Osteoblast (primary cell): ENCODE results near the gene PTTG2. TPM values are rescaled to one million over a fixed set of nuclear protein-coding genes. Genes with fewer than 3 reads are reported as not detected.

ENCODE experiments used
- DNase-seq: peaks from one replicate; pipeline ENCODE4 v3.0.0; 2011; ENCODE audit warnings: low spot score, mixed read lengths; ENCODE audit not compliant: insufficient read length; ENCODE audit errors: missing footprints
- H2AFZ ChIP-seq: 2 replicates; pipeline ENCODE4 v1.6.0; 2011; ENCODE audit warnings: mild to moderate bottlenecking, low read length
- H3K27ac ChIP-seq: 2 replicates; pipeline ENCODE4 v1.5.1; 2011; ENCODE audit warnings: mild to moderate bottlenecking, low read depth, low read length, moderate library complexity
- H3K27me3 ChIP-seq: 2 replicates; pipeline ENCODE4 v1.6.0; 2012; ENCODE audit warnings: mild to moderate bottlenecking, control low read depth, inconsistent platforms, low read length, moderate library complexity; ENCODE audit not compliant: insufficient read depth
- H3K36me3 ChIP-seq: 2 replicates; pipeline ENCODE4 v1.5.1; 2011; ENCODE audit warnings: mild to moderate bottlenecking, low read length, control low read depth, moderate library complexity; ENCODE audit not compliant: insufficient read depth
- H3K4me1 ChIP-seq: 2 replicates; pipeline ENCODE4 v1.5.1; 2011; ENCODE audit warnings: mild to moderate bottlenecking, low read length, control low read depth, moderate library complexity; ENCODE audit not compliant: insufficient read depth
- H3K4me2 ChIP-seq: 2 replicates; pipeline ENCODE4 v1.6.0; 2011; ENCODE audit warnings: mild to moderate bottlenecking, low read length; ENCODE audit not compliant: insufficient read depth
- H3K4me3 ChIP-seq: fragments of 200-600 bp; sonication (generic); 3 replicates; pipeline ENCODE4 v1.5.1; 2012; ENCODE audit warnings: mild to moderate bottlenecking, low read length, inconsistent platforms; ENCODE audit not compliant: insufficient read depth
- H3K79me2 ChIP-seq: 2 replicates; pipeline ENCODE4 v1.6.0; 2012; ENCODE audit warnings: mild to moderate bottlenecking, low read length, control low read depth, inconsistent platforms; ENCODE audit not compliant: insufficient read depth
- H3K9me3 ChIP-seq: 2 replicates; pipeline ENCODE4 v1.5.1; 2011; ENCODE audit warnings: low read depth, low read length, control low read depth
- H4K20me1 ChIP-seq: 2 replicates; pipeline ENCODE4 v1.6.0; 2012; ENCODE audit warnings: mild to moderate bottlenecking, low read length, control low read depth; ENCODE audit not compliant: insufficient read depth
- total RNA-seq: library from RNA; depleted of rRNA; stranded (reverse); fragments of >200 nt; gene quantifications from 2 replicates; pipeline ENCODE4 v1.2.3, GENCODE V29; 2012
- TF ChIP-seq, protein P1 (sequence below): IDR thresholded peaks from 2 replicates; pipeline ENCODE4 v1.5.1; 2011; ENCODE audit warnings: mild to moderate bottlenecking, low read depth, low read length, moderate library complexity; ENCODE audit errors: extremely low read depth

The PTTG2 gene
- total RNA-seq, 1 donor, result not detected

GRCh38 chr4:38007645-38008044 lies 47.4 kb downstream of the PTTG2 start:
- Histone ChIP-seq H3K27ac (no peak overlapping the region), H3K9me3 (no peaks in the 10 kb centered on the region), H4K20me1 (peaks cover 26% of the 10 kb centered on the region), H3K4me1 (peaks cover 15% of the 10 kb centered on the region), H3K36me3 (no peaks in the 10 kb centered on the region), H3K4me2 (no peak overlapping the region), H3K27me3 (no peaks in the 10 kb centered on the region), H2AFZ (no peak overlapping the region), H3K79me2 (peaks cover 80% of the 10 kb centered on the region), H3K4me3 (no peak overlapping the region)
- TF ChIP-seq, protein P1, sequence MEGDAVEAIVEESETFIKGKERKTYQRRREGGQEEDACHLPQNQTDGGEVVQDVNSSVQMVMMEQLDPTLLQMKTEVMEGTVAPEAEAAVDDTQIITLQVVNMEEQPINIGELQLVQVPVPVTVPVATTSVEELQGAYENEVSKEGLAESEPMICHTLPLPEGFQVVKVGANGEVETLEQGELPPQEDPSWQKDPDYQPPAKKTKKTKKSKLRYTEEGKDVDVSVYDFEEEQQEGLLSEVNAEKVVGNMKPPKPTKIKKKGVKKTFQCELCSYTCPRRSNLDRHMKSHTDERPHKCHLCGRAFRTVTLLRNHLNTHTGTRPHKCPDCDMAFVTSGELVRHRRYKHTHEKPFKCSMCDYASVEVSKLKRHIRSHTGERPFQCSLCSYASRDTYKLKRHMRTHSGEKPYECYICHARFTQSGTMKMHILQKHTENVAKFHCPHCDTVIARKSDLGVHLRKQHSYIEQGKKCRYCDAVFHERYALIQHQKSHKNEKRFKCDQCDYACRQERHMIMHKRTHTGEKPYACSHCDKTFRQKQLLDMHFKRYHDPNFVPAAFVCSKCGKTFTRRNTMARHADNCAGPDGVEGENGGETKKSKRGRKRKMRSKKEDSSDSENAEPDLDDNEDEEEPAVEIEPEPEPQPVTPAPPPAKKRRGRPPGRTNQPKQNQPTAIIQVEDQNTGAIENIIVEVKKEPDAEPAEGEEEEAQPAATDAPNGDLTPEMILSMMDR, result no peak
- no peak for DNase-seq

GRCh38 chr4:38008571-38009021 lies 48.4 kb downstream of the PTTG2 start:
- peaks cover 30% of the 10 kb centered on the region for H4K20me1 ChIP-seq

DNA sequence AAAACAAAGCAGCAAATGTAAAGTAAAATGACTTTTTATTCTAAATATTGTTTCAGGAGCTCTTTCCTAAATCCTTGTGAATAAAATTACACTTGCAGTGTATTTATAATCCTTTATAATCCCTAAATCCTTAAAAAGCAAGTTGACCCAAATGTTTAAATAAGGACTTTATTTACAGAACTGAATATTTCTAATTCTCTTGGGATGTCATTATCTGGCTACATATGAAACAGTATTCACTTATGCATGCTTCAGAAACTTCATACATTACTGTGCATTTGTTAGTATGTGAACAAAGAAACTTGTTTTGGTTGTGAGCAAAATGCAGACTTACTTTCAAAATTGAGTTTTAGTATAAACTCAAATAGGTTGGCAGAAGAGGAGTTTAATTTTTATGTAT lies 49.2 kb downstream of the PTTG2 start:
- TF ChIP-seq, protein P1, result no peak
- Histone ChIP-seq H3K9me3 (no peaks in the 10 kb centered on the region), H3K4me2 (no peak overlapping the region), H3K4me1 (peaks cover 12% of the 10 kb centered on the region), H3K36me3 (no peaks in the 10 kb centered on the region), H3K27ac (no peak overlapping the region), H4K20me1 (peaks cover 32% of the 10 kb centered on the region), H3K27me3 (no peaks in the 10 kb centered on the region), H3K79me2 (peaks cover 68% of the 10 kb centered on the region), H2AFZ (no peak overlapping the region), H3K4me3 (no peak overlapping the region)
- DNase-seq, result no peak

More at GRCh38 chr4:38008571-38009021, 48.4 kb downstream of the PTTG2 start:
- Histone ChIP-seq H3K9me3 (no peaks in the 10 kb centered on the region), H3K79me2 (peaks cover 72% of the 10 kb centered on the region), H2AFZ (no peak overlapping the region), H3K36me3 (no peaks in the 10 kb centered on the region), H3K4me1 (peaks cover 19% of the 10 kb centered on the region), H3K4me2 (no peak overlapping the region), H3K27me3 (no peaks in the 10 kb centered on the region), H3K4me3 (no peak overlapping the region), H3K27ac (no peak overlapping the region)
- no peak for DNase-seq
- TF ChIP-seq, protein P1, result no peak

- peaks cover 30% of the 10 kb centered on the region for H4K20me1 ChIP-seq
- H3K27me3 ChIP-seq, result no peaks in the 10 kb centered on the region
- no peak overlapping the region for H2AFZ ChIP-seq
- peaks cover 68% of the 10 kb centered on the region for H3K79me2 ChIP-seq
- peaks cover 10% of the 10 kb centered on the region for H3K4me1 ChIP-seq
- no peaks in the 10 kb centered on the region for H3K9me3 ChIP-seq
- H3K4me3 ChIP-seq, result no peak overlapping the region
- peaks cover 3% of the 10 kb centered on the region for H3K36me3 ChIP-seq
- no peak for DNase-seq
- no peak overlapping the region for H3K4me2 ChIP-seq
- H3K27ac ChIP-seq, result no peak overlapping the region
- TF ChIP-seq, protein P1, result no peak
Measured at GRCh38 chr4:38009949-38010348, 49.8 kb downstream of the PTTG2 start.

Other genes starting within 250 kb of the PTTG2 start
- 17.1 and 20.3 TPM in 2 replicates for gene PGM2, start 133.7 kb upstream of the PTTG2 start, total RNA-seq
- gene TBC1D1, start 69.3 kb upstream of the PTTG2 start, total RNA-seq, result 66.6 and 81.0 TPM in 2 replicates